ENCODE results near the gene STPG4. TPM values are rescaled to one million over a fixed set of nuclear protein-coding genes. Genes with fewer than 3 reads are reported as not detected.

STPG4 gene
- total RNA-seq, 1 experiment from 2014 or later, result 10.6 TPM

DNA sequence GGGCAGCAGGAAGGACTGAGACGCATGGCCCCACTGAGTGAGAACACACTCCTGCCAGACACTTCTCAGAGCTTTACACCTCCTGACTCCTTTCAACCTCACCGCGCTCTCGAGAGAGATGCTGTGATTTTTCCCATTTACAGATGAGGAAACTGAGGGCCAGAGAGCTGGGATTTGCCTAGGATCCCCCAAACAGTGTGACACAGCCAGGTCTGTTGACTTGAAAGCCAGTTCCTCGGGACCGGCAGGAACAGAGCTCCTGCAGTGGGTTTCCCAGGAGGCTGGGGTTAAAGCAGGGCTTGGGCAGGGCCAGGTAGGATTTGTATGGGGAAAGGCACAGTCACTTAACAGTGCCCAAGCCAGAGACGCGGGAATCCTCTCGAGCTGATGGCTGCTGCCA, 81.9 kb downstream of the STPG4 start:
- Histone ChIP-seq H3K4me2 (ENCODE audit: low read length) (no peak overlapping the region), H4K20me1 (ENCODE audit: insufficient read depth) (no peaks in the 10 kb centered on the region), H3K79me2 (ENCODE audit: insufficient read depth, low read length) (peaks cover 81% of the 10 kb centered on the region), H3K4me3 (replicated peaks in 1 of 2; ENCODE audit: low read depth in 1 of 2, low read length in 2 of 2) (no peak overlapping the region), H3K27ac (ENCODE audit: low read depth, low read length) (peak overlapping the region; percentile 71; the same call in 1 of the 2 replicates), H3K9me3 (ENCODE audit: control insufficient read depth in 1 of 2, insufficient read depth in 1 of 2, low read depth in 1 of 2, low read length in 2 of 2) (no peaks in the 10 kb centered on the region), H3K4me1 (ENCODE audit: control insufficient read depth in 1 of 2, insufficient read depth in 2 of 2, low read length in 2 of 2) (peaks cover 77 to 100% of the 10 kb centered on the region in 2 experiments), H3K9me2 (ENCODE audit: insufficient read depth) (no peaks in the 10 kb centered on the region), H3K27me3 (ENCODE audit: insufficient read depth, low read length) (no peaks in the 10 kb centered on the region), H2AFZ (ENCODE audit: low read depth, low read length, poor library complexity, severe bottlenecking) (no peak overlapping the region), H3K9ac (ENCODE audit: low read length) (0 out of 2 replicates have a peak overlapping the region, but pooled peaks have one; percentile 18), H3K36me3 (ENCODE audit: control insufficient read depth in 1 of 2, insufficient read depth in 2 of 2, low read length in 2 of 2) (0 out of 4 replicates have a peak, but pooled peaks cover 0 to 3% of the 10 kb centered on the region in 2 experiments)
- ChIA-PET POLR2A (no interaction called here), CTCF (no interaction called here), RAD21 (ENCODE audit: low non-redundant PET in 1 of 2, low total read pairs in 2 of 2, uncharacterized antibody in 2 of 2, unreplicated experiment in 2 of 2) (no interaction called here)
- intact Hi-C loops (cut with micrococcal nuclease), result no loop called here
- DNase-seq (ENCODE audit: low read depth, low spot score) (no peak), ATAC-seq (no peak)
- BruUV-seq (replicated peaks), result no TSS peak
- no peak for TF ChIP-seq MAX (IDR thresholded peaks at IDR 0.05)
- TF ChIP-seq RAD21 (IDR thresholded peaks at IDR 0.05; ENCODE audit: low read depth), result no peak

DNA sequence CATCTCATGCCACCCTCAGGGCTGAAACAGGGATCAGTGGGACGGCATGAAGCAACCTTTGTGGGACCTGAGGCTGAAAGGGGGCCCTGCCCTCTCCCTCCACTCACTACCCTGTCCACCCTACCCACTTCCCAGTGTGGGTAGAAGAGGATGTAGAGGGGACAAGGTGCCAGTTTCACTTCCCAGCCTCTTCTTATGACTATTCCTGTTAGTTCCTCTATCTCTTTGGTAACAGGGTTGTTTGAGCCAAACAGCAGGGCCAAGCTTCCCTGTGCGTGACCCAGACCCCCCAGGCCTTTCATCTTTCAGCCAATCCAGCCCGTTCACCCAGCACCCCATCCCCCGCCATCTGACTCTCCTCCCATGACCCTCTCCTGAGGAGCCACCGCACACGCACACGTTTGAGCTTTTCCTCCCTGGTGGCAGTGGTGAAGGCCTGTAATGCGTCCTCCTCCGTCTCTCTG, 82.3 kb downstream of the STPG4 start:
- Histone ChIP-seq H2AFZ (ENCODE audit: low read depth, low read length, poor library complexity, severe bottlenecking) (no peak overlapping the region), H3K36me3 (ENCODE audit: control insufficient read depth in 1 of 2, insufficient read depth in 2 of 2, low read length in 2 of 2) (0 out of 4 replicates have a peak, but pooled peaks cover 0 to 3% of the 10 kb centered on the region in 2 experiments), H4K20me1 (ENCODE audit: insufficient read depth) (no peaks in the 10 kb centered on the region), H3K9me2 (ENCODE audit: insufficient read depth) (no peaks in the 10 kb centered on the region), H3K9ac (ENCODE audit: low read length) (0 out of 2 replicates have a peak overlapping the region, but pooled peaks have one; percentile 18), H3K9me3 (ENCODE audit: control insufficient read depth in 1 of 2, insufficient read depth in 1 of 2, low read depth in 1 of 2, low read length in 2 of 2) (no peaks in the 10 kb centered on the region), H3K4me2 (ENCODE audit: low read length) (no peak overlapping the region), H3K4me1 (ENCODE audit: control insufficient read depth in 1 of 2, insufficient read depth in 2 of 2, low read length in 2 of 2) (peaks cover 72 to 100% of the 10 kb centered on the region in 2 experiments), H3K79me2 (ENCODE audit: insufficient read depth, low read length) (peaks cover 81% of the 10 kb centered on the region), H3K27me3 (ENCODE audit: insufficient read depth, low read length) (no peaks in the 10 kb centered on the region), H3K4me3 (replicated peaks in 1 of 2; ENCODE audit: low read depth in 1 of 2, low read length in 2 of 2) (no peak overlapping the region), H3K27ac (ENCODE audit: low read depth, low read length) (peak overlapping the region; percentile 71; the same call in 1 of the 2 replicates)
- TF ChIP-seq ATF3 (IDR thresholded peaks at IDR 0.05), result no peak
- TF ChIP-seq ZNF274 (IDR thresholded peaks at IDR 0.05; ENCODE audit: low read depth, low read length), result no peak
- TF ChIP-seq POLR2AphosphoS5 (IDR thresholded peaks at IDR 0.05; ENCODE audit: low read depth, low read length), result no peak
- TF ChIP-seq CTCF (IDR thresholded peaks at IDR 0.05 in 2 of 3, conservative IDR thresholded peaks at IDR 0.05 in 1 of 3; ENCODE audit: borderline replicate concordance in 1 of 3, insufficient read depth in 1 of 3, low read depth in 2 of 3, low read length in 2 of 3), result no peak
- TF ChIP-seq TCF7L2 (IDR thresholded peaks at IDR 0.05; ENCODE audit: borderline replicate concordance, extremely low read depth, insufficient read depth, insufficient read length), result no peak
- TF ChIP-seq SIN3A (IDR thresholded peaks at IDR 0.05; ENCODE audit: low read depth), result no peak
- TF ChIP-seq SRF (IDR thresholded peaks at IDR 0.05; ENCODE audit: low read depth), result no peak
- TF ChIP-seq SP1 (IDR thresholded peaks at IDR 0.05; ENCODE audit: low read depth), result no peak
- intact Hi-C loops (cut with micrococcal nuclease), result no loop called here
- ATAC-seq (no peak), DNase-seq (ENCODE audit: low read depth, low spot score) (no peak)
- CTCF ChIA-PET, result no interaction called here
- POLR2A ChIA-PET, result interaction anchor here (1.5 kb wide), 1 partner anchor 15 kb away, joined by 3 read pairs; no protein-coding TSS in a partner anchor
- BruUV-seq (replicated peaks), result no TSS peak
- RAD21 ChIA-PET (ENCODE audit: low non-redundant PET in 1 of 2, low total read pairs in 2 of 2, uncharacterized antibody in 2 of 2, unreplicated experiment in 2 of 2), result no interaction called here
